K562 (cell line): ENCODE data around the gene PLOD1. TPM values are rescaled to one million over a fixed set of nuclear protein-coding genes. Genes with fewer than 3 reads are reported as not detected.

ENCODE experiments used
- BDP1 ChIP-seq: IDR thresholded peaks from 3 replicates; pipeline ENCODE4 v1.6.1; 2011; ENCODE audit not compliant: insufficient read length, insufficient read depth
- CEBPG ChIP-seq, 3 experiments: fragments of 200-800 bp in 1 of 3; sonication (Bioruptor generic) in 1 of 3; sonication (generic) in 1 of 3; formaldehyde crosslinking in 1 of 3; IDR thresholded peaks in 2 of 3; conservative IDR thresholded peaks in 1 of 3; 2 replicates each; pipeline versions ENCODE4 v1.6.1 to v1.8.0; 2016 to 2022; ENCODE audit warnings: missing compliant biosample characterization in 2 of 3, missing genetic modification characterization in 2 of 3, mild to moderate bottlenecking in 1 of 3, missing genetic modification reagents in 1 of 3
- CSDE1 ChIP-seq, 2 experiments: fragments of 450-650 bp; IDR thresholded peaks; 2 replicates each; pipeline ENCODE4 v1.6.1; 2016; ENCODE audit warnings: mild to moderate bottlenecking in 1 of 2
- ESRRB ChIP-seq: fragments of 250-450 bp; sonication (Bioruptor Pico); IDR thresholded peaks from 2 replicates; pipeline ENCODE4 v1.5.0; 2020; ENCODE audit warnings: mild to moderate bottlenecking, moderate library complexity, borderline replicate concordance
- GABPA ChIP-seq: fragments of 200-800 bp; sonication (Bioruptor generic); conservative IDR thresholded peaks from 2 replicates; pipeline ENCODE4 v1.6.1; 2016; ENCODE audit warnings: low read depth, missing genetic modification characterization, missing compliant biosample characterization
- HCFC1 ChIP-seq: IDR thresholded peaks from 2 replicates; pipeline ENCODE4 v1.6.1; 2012; ENCODE audit warnings: low read depth, low read length, improper control_type of control experiment
- IRF2 ChIP-seq: sonication (generic); formaldehyde crosslinking; IDR thresholded peaks from 2 replicates; pipeline ENCODE4 v1.8.1; 2022; ENCODE audit warnings: mild to moderate bottlenecking, missing genetic modification reagents
- JUNB ChIP-seq: fragments of 450-650 bp; formaldehyde crosslinking; conservative IDR thresholded peaks from 2 replicates; pipeline ENCODE4 v1.4.0; 2020; ENCODE audit warnings: mild to moderate bottlenecking
- L3MBTL2 ChIP-seq: fragments of 450-650 bp; IDR thresholded peaks from 2 replicates; pipeline ENCODE4 v1.6.1; 2016; ENCODE audit warnings: mild to moderate bottlenecking, moderate library complexity
- PATZ1 ChIP-seq: fragments of 250-450 bp; sonication (Bioruptor Pico); IDR thresholded peaks from 2 replicates; pipeline ENCODE4 v1.5.0; 2020; ENCODE audit warnings: mild to moderate bottlenecking, borderline replicate concordance
- RREB1 ChIP-seq: fragments of 250-450 bp; sonication (Bioruptor Pico); IDR thresholded peaks from 2 replicates; pipeline ENCODE4 v1.4.0; 2020
- SMAD1 ChIP-seq: fragments of 150-350 bp; IDR thresholded peaks from 2 replicates; pipeline ENCODE4 v1.6.1; 2014; ENCODE audit warnings: low read length, low read depth; ENCODE audit not compliant: partially characterized antibody
- TEAD1 ChIP-seq, 2 experiments: fragments of 450-650 bp in 1 of 2; sonication (generic) in 1 of 2; formaldehyde crosslinking; IDR thresholded peaks; 2 replicates each; pipeline versions ENCODE4 v1.4.0 to v1.8.0; 2020 to 2022; ENCODE audit warnings: mild to moderate bottlenecking in 2 of 2, missing genetic modification reagents in 1 of 2
- ZNF274 ChIP-seq: IDR thresholded peaks from 2 replicates; pipeline ENCODE4 v1.6.1; 2011; ENCODE audit warnings: low read depth, mild to moderate bottlenecking, low read length, moderate library complexity, borderline replicate concordance
- ZNF3 ChIP-seq: fragments of 250-450 bp; sonication (Bioruptor Pico); IDR thresholded peaks from 2 replicates; pipeline ENCODE4 v1.5.0; 2021; ENCODE audit warnings: mild to moderate bottlenecking, moderate library complexity
- ZNF311 ChIP-seq: fragments of 250-450 bp; sonication (Bioruptor Pico); IDR thresholded peaks from 2 replicates; pipeline ENCODE4 v1.4.0; 2020; ENCODE audit warnings: mild to moderate bottlenecking, moderate library complexity
- ZNF717 ChIP-seq: fragments of 250-450 bp; sonication (Bioruptor Pico); IDR thresholded peaks from 2 replicates; pipeline ENCODE4 v1.5.0; 2021
- polyA plus RNA-seq, 8 experiments: library from polyadenylated mRNA; depleted of rRNA in 4 of 8; stranded (reverse) in 5 of 8; unstranded in 3 of 8; fragments of >200 nt; fragmentation: Nextera tagmentation in 2 of 8; fragmentation: Illumina TruSeq in 1 of 8; extraction: Ambion mirVana in 2 of 8; extraction: Trizol in 1 of 8; gene quantifications; 2 replicates each; pipeline versions ENCODE4 v1.2.1 to v1.2.3, GENCODE V29; 2011 to 2014; ENCODE audit warnings: inconsistent platforms in 1 of 8, missing spikeins in 1 of 8
- total RNA-seq, 7 experiments: library from RNA; depleted of rRNA in 6 of 7; stranded (reverse); fragments of >200 nt in 6 of 7; fragmentation: Illumina TruSeq in 2 of 7; extraction: Trizol in 2 of 7; gene quantifications; 2 replicates each; pipeline versions ENCODE4 v1.2.1 to v1.2.3, GENCODE V29; 2011 to 2021; ENCODE audit warnings: low replicate concordance in 1 of 7
- TF ChIP-seq, protein P1 (sequence below): sonication (generic); formaldehyde crosslinking; IDR thresholded peaks from 2 replicates; pipeline ENCODE4 v1.8.0; 2022; ENCODE audit warnings: mild to moderate bottlenecking, missing genetic modification reagents, borderline replicate concordance

PLOD1 gene
- total and polyA plus RNA-seq, 9 of the 15 experiments (the other 6 are each of a cell fraction or from before 2014, with no cell fraction given), result 16.6 to 90.8 (median 52.7) TPM

DNA sequence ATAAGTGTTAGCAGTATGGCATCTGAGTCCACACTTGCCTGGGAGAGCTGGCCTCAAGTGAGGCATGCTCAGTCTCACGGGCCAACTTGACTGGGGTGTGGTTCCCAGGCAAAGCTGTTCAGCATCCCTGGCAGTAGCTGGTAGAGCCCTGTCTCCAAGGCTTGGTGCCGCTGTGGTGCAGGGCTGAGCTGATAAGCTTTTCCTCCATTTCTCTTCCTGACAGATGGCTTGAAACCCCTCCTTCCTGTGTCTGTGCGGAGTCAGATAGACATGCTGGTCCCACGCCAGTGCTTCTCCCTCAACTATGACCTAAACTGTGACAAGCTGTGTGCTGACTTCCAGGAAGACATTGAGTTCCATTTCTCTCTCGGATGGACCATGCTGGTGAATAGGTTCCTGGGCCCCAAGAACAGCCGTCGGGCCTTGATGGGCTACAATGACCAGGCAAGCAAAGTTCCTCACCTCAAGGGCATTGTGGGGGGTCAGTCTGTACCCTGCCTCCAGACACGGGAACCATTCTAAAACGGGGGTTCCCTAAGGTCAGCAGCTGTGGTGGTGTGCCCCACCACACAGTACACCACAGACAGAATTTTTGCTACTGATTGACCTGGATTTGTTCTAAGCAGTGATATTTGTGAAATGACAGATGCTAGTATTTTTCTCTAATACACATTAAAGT lies 71.1 kb downstream of the PLOD1 start (continued):
- TF ChIP-seq PATZ1 (0 out of 2 replicates have a peak, but pooled peaks have one; percentile 20), L3MBTL2 (peak; percentile 67; the same call in 1 of the 2 replicates), ZNF3 (CRISPR knock-in tag) (no peak), IRF2 (CRISPR knock-in tag) (no peak), HCFC1 (0 out of 2 replicates have a peak, but pooled peaks have one; percentile 3), SMAD1 (no peak), CSDE1 (IDR thresholded peaks at IDR 0.05) (no peak), ZNF311 (no peak), BDP1 (no peak), TEAD1 (CRISPR knock-in tag; IDR thresholded peaks at IDR 0.05) (0 out of 4 replicates have a peak, but pooled peaks of 1 of the 2 experiments have one; percentile 5), CEBPG (CRISPR knock-in tag; IDR thresholded peaks at IDR 0.05) (no peak), CEBPG (tag; conservative IDR thresholded peaks at IDR 0.05 in 1 of 2, IDR thresholded peaks at IDR 0.05 in 1 of 2) (no peak), ZNF717 (no peak), ZNF274 (no peak), ESRRB (no peak), GABPA (tag) (0 out of 2 replicates have a peak, but pooled peaks have one; percentile 20), RREB1 (CRISPR knock-in tag) (0 out of 2 replicates have a peak, but pooled peaks have one; percentile 59), JUNB (CRISPR knock-in tag) (no peak)
- TF ChIP-seq, protein P1, sequence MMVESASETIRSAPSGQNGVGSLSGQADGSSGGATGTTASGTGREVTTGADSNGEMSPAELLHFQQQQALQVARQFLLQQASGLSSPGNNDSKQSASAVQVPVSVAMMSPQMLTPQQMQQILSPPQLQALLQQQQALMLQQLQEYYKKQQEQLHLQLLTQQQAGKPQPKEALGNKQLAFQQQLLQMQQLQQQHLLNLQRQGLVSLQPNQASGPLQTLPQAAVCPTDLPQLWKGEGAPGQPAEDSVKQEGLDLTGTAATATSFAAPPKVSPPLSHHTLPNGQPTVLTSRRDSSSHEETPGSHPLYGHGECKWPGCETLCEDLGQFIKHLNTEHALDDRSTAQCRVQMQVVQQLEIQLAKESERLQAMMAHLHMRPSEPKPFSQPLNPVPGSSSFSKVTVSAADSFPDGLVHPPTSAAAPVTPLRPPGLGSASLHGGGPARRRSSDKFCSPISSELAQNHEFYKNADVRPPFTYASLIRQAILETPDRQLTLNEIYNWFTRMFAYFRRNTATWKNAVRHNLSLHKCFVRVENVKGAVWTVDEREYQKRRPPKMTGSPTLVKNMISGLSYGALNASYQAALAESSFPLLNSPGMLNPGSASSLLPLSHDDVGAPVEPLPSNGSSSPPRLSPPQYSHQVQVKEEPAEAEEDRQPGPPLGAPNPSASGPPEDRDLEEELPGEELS (CRISPR knock-in tag), result no peak
